WERI-Rb-1 (cell line): ENCODE data around the gene EXOC3L2.

Experiments used
- DNase-seq: peaks from one replicate; pipeline ENCODE4 v3.0.0-alpha.2; 2020
- H3K27ac ChIP-seq: fragments of 250-450 bp; sonication (Bioruptor Pico); 2 replicates; pipeline ENCODE4 v1.5.1; 2020; ENCODE audit warnings: mild to moderate bottlenecking, moderate library complexity
- H3K27me3 ChIP-seq: fragments of 250-450 bp; sonication (Bioruptor Pico); 2 replicates; pipeline ENCODE4 v1.5.1; 2021; ENCODE audit warnings: mild to moderate bottlenecking, low read depth, moderate library complexity; ENCODE audit not compliant: insufficient read depth, severe bottlenecking
- H3K36me3 ChIP-seq: fragments of 250-450 bp; sonication (Bioruptor Pico); 2 replicates; pipeline ENCODE4 v1.5.1; 2020; ENCODE audit warnings: mild to moderate bottlenecking, moderate library complexity
- H3K4me3 ChIP-seq: 2 replicates; pipeline ENCODE4 v1.5.1; 2011; ENCODE audit warnings: low read depth, mild to moderate bottlenecking, control low read depth, low read length
- H3K9me3 ChIP-seq: fragments of 250-450 bp; sonication (Bioruptor Pico); 2 replicates; pipeline ENCODE4 v1.5.1; 2021; ENCODE audit warnings: mild to moderate bottlenecking, moderate library complexity; ENCODE audit not compliant: severe bottlenecking
- CTCF ChIP-seq: IDR thresholded peaks from 2 replicates; pipeline ENCODE4 v1.5.1; 2011; ENCODE audit warnings: low read depth, mild to moderate bottlenecking, control low read depth, inconsistent platforms, low read length

The EXOC3L2 gene

GRCh38 chr19:45163751-45164460 is 81.3 kb downstream of the EXOC3L2 start:
- Histone ChIP-seq H3K36me3 (no peaks in the 10 kb centered on the region; the same call in 1 of the 2 replicates), H3K27me3 (no peaks in the 10 kb centered on the region), H3K27ac (peak overlapping the region; percentile 67), H3K9me3 (no peaks in the 10 kb centered on the region), H3K4me3 (0 out of 2 replicates have a peak overlapping the region, but pooled peaks have one; percentile 1)
- peak; percentile 15 for DNase-seq
- no peak for TF ChIP-seq CTCF

- DNase-seq: no peak
- H3K27ac ChIP-seq: peak overlapping the region; percentile 67
- H3K4me3 ChIP-seq: no peak overlapping the region
- H3K36me3 ChIP-seq: no peaks in the 10 kb centered on the region; the same call in 1 of the 2 replicates
- H3K27me3 ChIP-seq: no peaks in the 10 kb centered on the region
- H3K9me3 ChIP-seq: no peaks in the 10 kb centered on the region
- no peak for TF ChIP-seq CTCF
Measured at GRCh38 chr19:45163156-45163555, 82.1 kb downstream of the EXOC3L2 start.

GRCh38 chr19:45162608-45163143 is 82.5 kb downstream of the EXOC3L2 start:
- DNase-seq: peak; percentile 7
- Histone ChIP-seq H3K9me3 (no peaks in the 10 kb centered on the region), H3K27me3 (no peaks in the 10 kb centered on the region), H3K27ac (no peak overlapping the region), H3K36me3 (no peaks in the 10 kb centered on the region; the same call in 1 of the 2 replicates), H3K4me3 (no peak overlapping the region)
- no peak for TF ChIP-seq CTCF
